GM06990 (cell line): Measurements from ENCODE around the gene AFAP1L2.

Experiments
- DNase-seq: peaks from one replicate; pipeline ENCODE4 v3.0.0-alpha.2; 2011; ENCODE audit not compliant: insufficient read length; ENCODE audit errors: extremely low read depth
- H3K27me3 ChIP-seq: replicated peaks from 2 replicates; pipeline ENCODE4 v1.6.0; 2011; ENCODE audit warnings: low read length; ENCODE audit not compliant: control insufficient read depth, insufficient read depth
- H3K36me3 ChIP-seq: 2 replicates; pipeline ENCODE4 v1.5.1; 2011; ENCODE audit warnings: low read length; ENCODE audit not compliant: control insufficient read depth, insufficient read depth
- H3K4me3 ChIP-seq: replicated peaks from 2 replicates; pipeline ENCODE4 v1.5.1; 2011; ENCODE audit warnings: low read depth, mild to moderate bottlenecking, control low read depth, low read length
- TF ChIP-seq, protein P1 (sequence below): IDR thresholded peaks from 2 replicates; pipeline ENCODE4 v1.5.1; 2011; ENCODE audit warnings: low read length, control low read depth, mild to moderate bottlenecking, inconsistent platforms; ENCODE audit not compliant: insufficient read depth, poor library complexity, severe bottlenecking

Gene AFAP1L2

DNA sequence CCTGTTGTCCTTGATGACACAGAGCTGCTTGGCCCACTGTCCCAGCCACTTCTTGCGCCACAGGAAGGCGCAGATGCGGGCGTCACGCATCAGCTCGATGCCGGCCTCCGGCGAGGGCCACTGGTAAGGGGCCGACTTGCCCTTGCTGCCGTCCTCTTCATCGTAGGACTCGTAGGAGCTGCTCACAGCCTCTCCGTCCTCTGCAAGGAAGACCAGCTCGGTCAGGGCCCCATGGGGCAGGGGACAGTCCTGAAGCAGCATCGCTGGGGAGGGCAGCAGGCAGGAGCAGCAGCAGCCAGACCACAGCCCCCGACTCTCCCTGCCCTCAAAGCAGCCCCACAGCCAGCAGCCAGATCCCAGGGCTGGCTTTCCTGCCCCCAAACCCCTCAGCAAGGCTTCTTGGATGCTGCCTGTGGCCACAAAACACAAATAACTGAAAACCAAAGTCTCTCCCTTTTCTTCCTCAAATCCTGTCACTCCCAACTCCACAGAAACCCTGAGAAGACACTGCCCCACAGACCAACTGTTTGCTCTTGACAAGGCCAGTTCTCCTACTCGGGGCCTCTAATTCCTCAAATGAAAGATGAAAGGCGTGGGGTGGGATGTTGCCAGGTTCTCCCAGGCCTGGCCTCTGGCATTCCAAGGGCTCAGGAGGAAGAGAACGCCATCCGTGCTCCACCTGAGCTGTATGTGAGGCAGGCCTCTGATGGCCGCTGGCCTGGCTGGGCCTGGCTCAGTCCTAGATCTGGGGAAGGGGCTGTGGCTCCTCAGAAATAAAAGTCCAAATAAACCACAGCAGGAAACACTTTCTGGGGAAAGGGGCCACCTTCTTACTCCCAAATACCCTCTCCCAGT lies 88.5 kb downstream of the AFAP1L2 start:
- Histone ChIP-seq H3K4me3 (no peak overlapping the region), H3K27me3 (no peaks in the 10 kb centered on the region; the same call in none of the 2 replicates), H3K36me3 (no peaks in the 10 kb centered on the region)
- no peak for DNase-seq
- TF ChIP-seq, protein P1, sequence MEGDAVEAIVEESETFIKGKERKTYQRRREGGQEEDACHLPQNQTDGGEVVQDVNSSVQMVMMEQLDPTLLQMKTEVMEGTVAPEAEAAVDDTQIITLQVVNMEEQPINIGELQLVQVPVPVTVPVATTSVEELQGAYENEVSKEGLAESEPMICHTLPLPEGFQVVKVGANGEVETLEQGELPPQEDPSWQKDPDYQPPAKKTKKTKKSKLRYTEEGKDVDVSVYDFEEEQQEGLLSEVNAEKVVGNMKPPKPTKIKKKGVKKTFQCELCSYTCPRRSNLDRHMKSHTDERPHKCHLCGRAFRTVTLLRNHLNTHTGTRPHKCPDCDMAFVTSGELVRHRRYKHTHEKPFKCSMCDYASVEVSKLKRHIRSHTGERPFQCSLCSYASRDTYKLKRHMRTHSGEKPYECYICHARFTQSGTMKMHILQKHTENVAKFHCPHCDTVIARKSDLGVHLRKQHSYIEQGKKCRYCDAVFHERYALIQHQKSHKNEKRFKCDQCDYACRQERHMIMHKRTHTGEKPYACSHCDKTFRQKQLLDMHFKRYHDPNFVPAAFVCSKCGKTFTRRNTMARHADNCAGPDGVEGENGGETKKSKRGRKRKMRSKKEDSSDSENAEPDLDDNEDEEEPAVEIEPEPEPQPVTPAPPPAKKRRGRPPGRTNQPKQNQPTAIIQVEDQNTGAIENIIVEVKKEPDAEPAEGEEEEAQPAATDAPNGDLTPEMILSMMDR, result no peak

DNA sequence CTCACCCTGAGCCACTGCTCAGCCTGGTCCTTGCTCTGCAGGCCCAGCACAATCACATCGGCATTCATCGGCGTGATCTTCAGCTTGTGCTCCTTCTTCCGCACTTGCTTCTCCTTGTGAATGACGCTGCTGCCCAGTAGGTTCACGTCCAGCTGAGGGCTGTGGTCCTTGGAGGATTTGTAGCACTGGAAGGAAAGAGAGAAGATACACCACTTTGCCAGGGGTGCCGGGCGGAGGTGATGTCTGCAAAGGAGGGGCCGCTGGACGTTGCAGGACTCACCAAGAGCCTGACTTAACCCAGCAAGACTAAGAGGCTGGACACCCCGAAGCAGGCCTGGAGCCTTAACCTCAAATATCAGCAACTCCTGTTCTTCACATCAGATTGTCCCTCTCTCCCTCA lies 90.4 kb downstream of the AFAP1L2 start:
- DNase-seq, result no peak
- no peaks in the 10 kb centered on the region for H3K27me3 ChIP-seq
- H3K36me3 ChIP-seq, result no peaks in the 10 kb centered on the region
- H3K4me3 ChIP-seq, result no peak overlapping the region
- TF ChIP-seq, protein P1, result no peak

DNA sequence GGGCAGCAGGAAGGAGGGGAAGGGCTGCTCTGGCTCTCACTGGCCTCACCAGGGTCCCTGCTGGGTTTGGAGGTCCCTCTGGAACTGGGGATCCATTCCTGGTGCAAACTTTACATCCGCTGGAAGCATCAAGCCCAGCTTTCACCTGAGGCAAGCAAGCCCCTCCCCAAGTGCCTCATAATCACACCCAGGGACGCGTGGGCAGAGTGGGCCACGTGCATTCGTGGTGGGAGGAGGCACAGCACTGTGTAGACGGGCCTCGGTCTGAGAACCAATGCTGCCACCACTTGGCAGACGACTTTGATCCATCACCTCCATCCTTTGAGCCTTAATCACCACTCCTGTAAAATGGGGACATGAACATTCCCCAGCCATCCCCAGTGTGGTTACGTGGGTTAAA lies 91.2 kb downstream of the AFAP1L2 start:
- no peak for DNase-seq
- TF ChIP-seq, protein P1, result no peak
- H3K27me3 ChIP-seq, result no peaks in the 10 kb centered on the region
- no peak overlapping the region for H3K4me3 ChIP-seq
- no peaks in the 10 kb centered on the region for H3K36me3 ChIP-seq

DNA sequence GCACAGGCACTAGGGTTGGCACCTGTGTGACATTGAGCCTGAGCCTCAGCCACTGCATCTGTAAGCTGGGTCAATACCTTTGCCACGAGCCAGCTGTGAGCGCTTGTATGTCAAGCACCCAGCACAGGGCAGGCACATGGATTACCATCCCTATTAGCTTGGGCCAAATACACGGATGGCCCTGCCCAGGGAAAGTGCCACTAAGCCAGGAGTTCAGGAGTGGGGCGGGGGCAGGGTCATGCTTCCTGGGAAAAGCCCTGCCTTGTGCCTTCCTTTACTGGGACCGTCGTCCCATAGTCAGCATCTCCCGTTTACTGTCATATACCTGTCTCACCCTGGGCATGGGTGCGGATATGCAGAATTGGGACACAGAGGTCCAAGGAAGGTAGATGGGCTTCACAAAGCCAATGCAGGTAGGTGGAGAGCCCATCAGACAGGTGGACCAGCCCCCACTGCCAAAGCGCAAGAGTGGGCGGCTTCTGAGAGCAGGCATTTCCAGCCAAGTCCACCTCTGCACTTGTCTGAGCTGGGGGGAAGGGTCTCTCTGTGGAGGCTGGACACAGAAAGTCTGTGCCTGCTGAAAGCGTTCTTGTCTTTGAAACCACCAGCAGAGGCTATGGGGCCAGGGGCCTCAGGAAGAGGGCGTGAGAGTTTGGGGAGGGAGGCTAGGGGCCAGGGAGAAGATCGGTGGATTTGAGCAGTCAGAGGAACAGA lies 92.6 kb downstream of the AFAP1L2 start:
- DNase-seq, result no peak
- Histone ChIP-seq H3K4me3 (no peak overlapping the region), H3K27me3 (no peaks in the 10 kb centered on the region), H3K36me3 (no peaks in the 10 kb centered on the region)
- TF ChIP-seq, protein P1, result no peak

DNA sequence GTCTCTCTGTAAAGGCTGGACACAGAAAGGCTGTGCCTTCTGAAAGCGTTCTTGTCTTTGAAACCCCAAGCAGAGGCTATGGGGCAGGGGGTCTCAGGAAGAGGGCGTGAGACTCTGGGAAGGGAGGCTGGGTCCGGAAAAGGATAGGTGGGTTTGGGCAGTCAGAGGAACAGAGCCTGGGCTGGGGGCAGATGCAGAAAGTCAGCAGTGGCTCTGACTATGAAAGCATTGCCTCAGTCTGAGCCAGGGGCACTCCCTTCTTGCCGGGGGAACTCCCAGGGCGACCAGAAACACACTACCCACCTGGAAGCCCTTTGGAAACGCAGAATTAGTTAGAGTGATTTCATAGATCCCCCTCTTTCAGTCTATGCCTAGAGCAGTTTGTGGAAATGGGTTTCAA lies 93.3 kb downstream of the AFAP1L2 start:
- H3K36me3 ChIP-seq, result no peaks in the 10 kb centered on the region
- no peaks in the 10 kb centered on the region for H3K27me3 ChIP-seq
- DNase-seq, result no peak
- no peak overlapping the region for H3K4me3 ChIP-seq
- TF ChIP-seq, protein P1, result no peak
